Stimulated activated CD4-positive, alpha-beta T cell treated with anti-CD3 and anti-CD28 coated beads, TNF-alpha, amount 100 ng/mL, for 48 hours (primary cell): ENCODE results near the gene SVOPL.
"Not testable (repeated sequence)": the region's sequence is repeated elsewhere in the genome, so short reads cannot be mapped to it uniquely, and the experiment has no call there.

Source experiments
- DNase-seq, 3 donors: peaks; one replicate each; pipeline ENCODE4 v3.0.0-alpha.2; 2020; ENCODE audit warnings: low read depth in 3 of 3

The SVOPL gene

DNA sequence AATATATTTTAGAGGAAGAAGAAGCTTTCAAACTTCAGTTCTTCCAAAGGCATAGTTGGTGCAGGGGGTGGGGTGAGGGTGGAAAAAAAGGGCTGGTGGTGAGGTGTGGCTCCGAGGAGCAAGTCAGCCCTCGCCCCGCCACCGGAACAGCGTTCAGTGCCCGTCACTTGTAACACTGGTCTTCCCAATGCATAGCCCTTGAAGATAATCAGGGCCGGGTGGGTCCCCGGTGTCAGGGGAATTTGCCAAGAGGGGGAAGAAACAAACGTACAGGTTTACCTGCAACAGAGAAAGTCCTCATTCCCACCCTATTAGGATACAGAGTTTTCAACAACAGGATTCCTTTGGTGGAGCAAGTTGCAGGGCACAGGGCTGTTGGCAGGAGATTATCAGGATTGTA is 1.5 kb downstream of the SVOPL start:
- no peak for DNase-seq

DNA sequence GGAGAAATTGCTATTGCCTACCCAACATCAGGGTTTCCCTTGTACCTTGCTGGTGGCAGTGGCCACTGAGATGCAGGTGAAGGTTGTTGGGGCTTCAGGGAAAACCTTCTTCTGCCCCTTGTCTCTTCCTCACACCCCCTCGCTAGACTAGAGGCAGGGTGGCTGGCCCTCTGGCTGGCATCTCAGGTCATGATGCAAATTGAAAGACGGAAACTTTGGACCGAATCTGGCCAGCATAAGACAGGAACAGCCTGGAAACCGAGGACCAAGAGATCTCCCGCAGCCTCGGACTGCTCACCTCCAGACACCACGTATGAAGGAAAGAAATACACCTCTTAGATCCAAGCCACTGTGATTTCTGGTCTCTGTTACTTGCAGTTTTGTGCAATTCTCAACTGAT is 2.9 kb downstream of the SVOPL start:
- DNase-seq, result no peak

DNA sequence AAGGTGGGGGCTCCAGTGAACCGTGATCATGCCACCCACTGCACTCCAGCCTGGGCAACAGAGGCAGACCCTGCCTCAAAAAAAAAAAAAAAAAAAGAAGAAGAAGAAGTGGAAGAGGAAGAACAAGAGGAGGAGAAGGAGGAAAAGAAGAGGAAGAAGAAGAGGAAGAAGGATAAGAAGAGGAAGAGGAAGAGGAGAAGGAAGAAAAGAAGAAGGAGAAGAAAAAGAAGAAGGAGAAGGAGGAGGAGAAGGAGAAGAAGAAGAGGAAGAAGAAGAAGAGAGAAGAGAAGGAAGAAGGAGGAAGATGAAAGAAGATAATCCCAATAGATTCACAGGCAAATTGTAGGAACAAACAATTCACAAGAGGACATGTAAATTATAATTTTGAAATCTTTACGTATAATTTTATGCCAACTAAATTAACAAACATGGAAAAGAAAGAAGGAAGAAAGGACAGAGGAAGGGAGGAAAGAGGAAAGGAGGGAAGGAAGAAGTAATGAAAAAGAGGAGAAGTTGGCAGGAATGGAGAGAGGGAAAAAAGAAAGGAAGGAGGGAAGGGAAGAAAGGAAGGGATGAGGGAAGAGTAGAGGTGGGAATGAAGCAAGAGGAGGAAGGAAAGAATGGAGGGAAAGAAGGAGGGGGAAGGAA is 3.5 kb downstream of the SVOPL start:
- no peak for DNase-seq

GRCh38 chr7:138695776-138696175 is 5.4 kb downstream of the SVOPL start:
- not testable (repeated sequence) for DNase-seq

- DNase-seq, result no peak
These were observed 6.1 kb downstream of the SVOPL start for GRCh38 chr7:138695106-138695505.

GRCh38 chr7:138691178-138691577 is 10.0 kb downstream of the SVOPL start:
- no peak for DNase-seq

DNA sequence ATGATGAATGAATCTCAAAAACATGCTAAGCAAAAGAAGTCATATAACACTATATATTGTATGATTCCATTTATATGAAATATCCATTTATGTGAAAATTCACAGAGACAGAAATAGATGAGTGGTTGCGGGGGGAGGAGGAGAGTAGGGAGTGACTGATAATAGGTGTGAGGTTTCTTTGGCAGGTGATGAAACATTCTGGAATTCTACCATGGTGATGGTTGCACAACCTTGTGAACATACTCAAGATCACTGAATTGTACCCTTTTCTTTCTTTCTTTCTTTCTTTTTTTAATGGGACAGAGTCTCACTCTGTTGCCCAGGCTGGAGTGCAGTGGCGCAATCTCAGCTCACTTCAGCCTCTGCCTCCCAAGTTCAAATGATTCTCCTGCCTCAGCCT is 10.7 kb downstream of the SVOPL start:
- no peak for DNase-seq

DNA sequence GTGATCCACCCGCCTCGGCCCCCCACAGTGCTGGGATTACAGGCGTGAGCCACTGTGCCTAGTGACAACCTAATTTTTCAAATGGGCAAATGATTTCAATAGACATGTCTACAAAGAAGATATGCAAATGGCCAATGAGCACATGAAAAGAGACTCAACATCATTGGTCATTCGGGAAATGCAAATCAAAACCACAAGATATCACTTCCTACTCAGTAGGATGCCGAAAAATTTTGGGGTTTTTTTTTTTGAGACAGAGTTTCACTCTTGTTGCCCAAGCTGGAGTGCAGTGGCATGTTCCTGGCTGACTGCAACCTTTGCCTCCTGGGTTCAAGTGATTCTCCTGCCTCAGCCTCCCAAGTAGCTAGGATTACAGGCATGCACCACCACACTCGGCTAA is 13.1 kb downstream of the SVOPL start:
- not testable (repeated sequence) for DNase-seq

DNA sequence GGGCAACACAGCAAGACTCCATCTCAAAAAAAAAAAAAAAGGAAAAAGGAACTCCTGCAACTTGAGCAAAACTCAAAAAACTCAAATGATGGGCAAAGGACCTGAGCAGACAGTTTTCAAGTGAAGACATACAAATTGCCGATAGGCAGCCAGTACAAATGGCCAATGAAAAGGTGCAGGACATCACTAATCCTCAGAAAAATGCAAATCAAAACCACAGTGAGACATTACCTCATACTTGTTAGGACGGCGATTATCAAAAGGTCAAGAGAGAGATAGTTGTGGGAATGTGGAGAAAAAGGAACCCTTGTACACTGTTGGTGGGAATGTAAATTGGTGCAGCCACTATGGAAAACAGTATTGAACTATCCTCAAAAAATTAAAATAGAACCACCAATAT is 16.8 kb downstream of the SVOPL start:
- no peak for DNase-seq

DNA sequence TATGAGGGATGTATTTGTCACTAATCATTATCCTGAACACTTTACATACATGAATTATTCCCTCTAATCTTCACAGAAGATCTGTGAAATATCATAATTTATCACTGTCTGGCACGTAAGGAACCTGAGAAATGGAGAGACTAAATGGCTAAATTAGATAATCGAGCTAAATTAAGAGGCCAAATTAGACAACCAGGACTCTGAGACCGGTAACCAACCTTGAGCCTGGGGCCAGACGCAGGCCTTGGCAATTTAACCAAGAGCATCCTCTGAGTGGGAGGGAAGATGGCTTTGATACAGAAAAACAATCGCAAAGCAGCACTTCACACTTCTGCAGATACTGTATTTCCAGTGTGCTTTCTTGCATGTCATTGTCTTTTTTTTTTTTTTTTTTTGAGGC is 21.4 kb downstream of the SVOPL start:
- no peak for DNase-seq

DNA sequence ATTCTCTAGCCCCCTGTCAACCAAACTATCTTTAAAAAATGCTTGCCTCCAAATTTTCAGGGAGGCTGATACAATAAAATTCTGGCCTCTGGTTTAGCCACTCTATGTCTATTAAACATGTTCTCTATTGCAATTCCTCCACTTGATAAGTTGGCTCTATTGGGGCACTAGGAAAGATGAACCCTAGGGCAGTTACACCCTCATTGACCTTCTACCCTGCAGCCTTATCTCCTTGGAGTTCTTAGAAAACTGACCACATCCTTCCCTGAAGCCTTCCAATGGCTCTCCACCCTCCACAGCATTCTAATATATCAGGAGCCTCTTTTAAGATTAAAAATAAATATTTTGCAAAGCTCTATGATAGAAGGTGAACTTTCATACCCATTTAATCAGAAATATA is 30.6 kb downstream of the SVOPL start:
- DNase-seq, result no peak

GRCh38 chr7:138669364-138669763 is 31.8 kb downstream of the SVOPL start:
- DNase-seq, result no peak

DNA sequence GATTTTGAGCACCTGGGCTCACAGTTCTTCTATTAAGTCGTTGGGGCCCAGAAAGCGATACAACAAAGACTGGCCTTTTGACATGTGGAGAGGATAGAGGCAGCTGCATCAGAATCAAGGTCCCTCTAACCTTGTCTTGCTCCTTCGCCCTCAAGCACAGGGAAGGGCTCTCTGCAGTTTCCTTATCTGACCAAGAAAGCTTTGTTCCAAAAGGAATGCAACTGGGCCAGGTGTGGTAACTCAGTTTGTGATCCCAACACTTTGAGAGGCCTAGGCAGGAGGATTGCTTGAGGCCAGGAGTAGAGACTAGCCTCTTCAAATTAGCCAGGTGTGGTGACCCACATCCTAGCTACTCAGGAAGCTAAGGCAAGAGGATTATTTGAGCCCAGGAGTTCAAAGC is 32.2 kb downstream of the SVOPL start:
- DNase-seq, result no peak

DNA sequence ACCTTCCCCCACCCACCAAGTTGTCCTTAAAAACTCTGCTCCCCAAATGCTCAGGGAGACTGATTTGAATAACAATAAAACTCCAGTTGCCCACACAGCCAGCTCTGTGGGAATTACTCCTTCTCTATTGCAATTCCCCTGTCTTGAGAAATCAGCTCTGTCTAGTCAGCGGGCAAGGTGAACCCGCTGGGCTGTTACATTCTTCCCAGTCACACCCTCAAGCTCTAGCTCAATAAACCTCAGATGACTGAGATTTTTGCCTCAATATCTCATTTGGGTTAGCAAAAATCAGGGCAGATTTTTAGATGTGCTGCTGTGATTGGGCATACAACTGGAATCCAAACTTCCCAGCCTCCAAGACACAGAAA is 32.9 kb downstream of the SVOPL start:
- no peak for DNase-seq

- no peak for DNase-seq
These were observed 33.5 kb downstream of the SVOPL start for GRCh38 chr7:138667535-138668228.

DNA sequence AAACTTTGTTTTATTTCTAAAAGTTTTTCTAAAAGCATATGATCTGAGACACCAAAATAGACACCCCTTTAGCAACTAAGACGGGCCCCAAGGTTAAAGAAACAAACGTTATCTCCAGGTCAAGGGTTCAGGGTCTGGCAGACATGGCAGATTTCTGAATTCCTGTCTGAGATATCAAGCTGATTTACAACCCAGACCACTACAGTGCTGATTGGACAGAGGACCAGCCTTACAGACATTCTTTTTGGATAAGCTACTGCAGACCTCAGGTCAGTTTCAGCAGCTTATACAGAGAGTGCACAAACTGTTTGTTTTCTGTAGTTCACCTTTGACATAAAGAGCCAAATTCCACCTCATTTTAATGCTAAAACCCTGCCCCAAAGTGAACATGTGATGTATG is 34.8 kb downstream of the SVOPL start:
- no peak for DNase-seq

GRCh38 chr7:138665669-138666140 is 35.5 kb downstream of the SVOPL start:
- no peak for DNase-seq

DNA sequence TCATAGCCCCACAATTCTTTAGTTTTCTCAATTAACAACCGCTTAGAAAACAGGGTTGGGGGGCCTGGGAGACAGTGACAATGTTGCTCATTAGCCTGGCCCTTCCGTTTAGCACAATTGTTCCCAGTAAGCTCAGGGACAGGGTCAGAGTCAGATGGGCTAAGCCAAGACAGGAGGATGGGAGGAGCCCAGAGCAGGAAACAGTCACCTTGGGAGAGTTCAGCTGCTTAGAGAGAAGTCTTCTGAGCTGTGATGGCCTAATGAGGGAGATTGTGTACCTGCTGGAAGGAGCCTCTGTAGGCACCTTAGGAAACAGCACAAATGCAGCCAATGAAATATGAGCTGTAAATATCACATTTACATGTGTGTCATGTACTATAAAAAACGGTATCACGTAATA is 35.9 kb downstream of the SVOPL start:
- no peak for DNase-seq

GRCh38 chr7:138663725-138664710 is 37.1 kb downstream of the SVOPL start:
- no peak for DNase-seq

- no peak for DNase-seq
These were observed 38.2 kb downstream of the SVOPL start for GRCh38 chr7:138662991-138663320.

- no peak for DNase-seq
These were observed 38.8 kb downstream of the SVOPL start for GRCh38 chr7:138662076-138662990.
